Endothelial cell of umbilical vein (primary cell): Measurements from ENCODE around the gene ANAPC2. TPM values are rescaled to one million over a fixed set of nuclear protein-coding genes. Genes with fewer than 3 reads are reported as not detected.

Experiments
- BruUV-seq: library from RNA; stranded (reverse); fragments of 400-500 nt; replicated peaks from 2 replicates; lab custom pipeline; 2021; lab: Mats Ljungman, UMichigan
- CTCF ChIA-PET: fragments of 300-600, 350-600 bp; sonication (Branson Sonifier 250); formaldehyde crosslinking; loops from one replicate; lab custom pipeline; 2021; ENCODE audit warnings: antibody characterized with exemption, inconsistent platforms; lab: Charles Lee
- POLR2A ChIA-PET: fragments of 300-600, 350-600 bp; sonication (Branson Sonifier 250); formaldehyde crosslinking; loops from one replicate; lab custom pipeline; 2021; ENCODE audit warnings: antibody characterized with exemption, inconsistent platforms; lab: Charles Lee
- DNase-seq: peaks from one replicate; pipeline ENCODE4 v3.0.0-alpha.2; 2011; ENCODE audit warnings: low read depth, low spot score
- FAIRE-seq: peaks from 2 replicates; lab custom pipeline; 2011; peaks lifted over from hg19 to GRCh38; lab: Jason Lieb, UNC
- H2AFZ ChIP-seq: 2 replicates; pipeline ENCODE4 v1.6.0; 2012; ENCODE audit warnings: low read depth, low read length, control low read depth, inconsistent platforms
- H3K27ac ChIP-seq: 2 replicates; pipeline ENCODE4 v1.5.1; 2011; ENCODE audit warnings: low read depth, mild to moderate bottlenecking, control low read depth, low read length, moderate library complexity; ENCODE audit not compliant: insufficient read depth
- H3K27me3 ChIP-seq, 2 experiments: 2 replicates each; pipeline versions ENCODE4 v1.6.0 to v1.6.1; 2011; ENCODE audit warnings: low read length in 2 of 2, mixed read lengths in 1 of 2; ENCODE audit not compliant: control insufficient read depth in 2 of 2, insufficient read depth in 2 of 2
- H3K36me3 ChIP-seq, 2 experiments: 2 replicates in 1 of 2; 3 replicates in 1 of 2; pipeline ENCODE4 v1.5.1; 2011; ENCODE audit warnings: low read length in 2 of 2, mild to moderate bottlenecking in 1 of 2, moderate library complexity in 1 of 2; ENCODE audit not compliant: control insufficient read depth in 2 of 2, insufficient read depth in 2 of 2; ENCODE audit errors: extremely low read depth in 1 of 2
- H3K4me1 ChIP-seq: 3 replicates; pipeline ENCODE4 v1.5.1; 2011; ENCODE audit warnings: mild to moderate bottlenecking, low read length; ENCODE audit not compliant: control insufficient read depth, insufficient read depth; ENCODE audit errors: extremely low read depth
- H3K4me2 ChIP-seq: 2 replicates; pipeline ENCODE4 v1.6.1; 2011; ENCODE audit warnings: low read length, control low read depth, mixed read lengths; ENCODE audit not compliant: insufficient read depth
- H3K4me3 ChIP-seq, 3 experiments: fragments of 200-600 bp in 1 of 3; sonication (generic), shearing (Covaris generic) in 1 of 3; replicated peaks in 1 of 3; 2 replicates each; pipeline ENCODE4 v1.5.1; 2011 to 2016; ENCODE audit warnings: control low read depth in 3 of 3, low read length in 3 of 3, mild to moderate bottlenecking in 2 of 3, inconsistent platforms in 1 of 3, low read depth in 1 of 3, moderate library complexity in 1 of 3; ENCODE audit not compliant: insufficient read depth in 1 of 3
- H3K79me2 ChIP-seq: 2 replicates; pipeline ENCODE4 v1.6.0; 2012; ENCODE audit warnings: low read length, inconsistent platforms; ENCODE audit not compliant: control insufficient read depth, insufficient read depth
- H3K9ac ChIP-seq: replicated peaks from 2 replicates; pipeline ENCODE3; 2011; ENCODE audit warnings: low read length, control low read depth; ENCODE audit not compliant: insufficient read depth; ENCODE audit errors: extremely low read depth
- H3K9me1 ChIP-seq: replicated peaks from 3 replicates; pipeline ENCODE4 v1.6.0; 2011; ENCODE audit warnings: mild to moderate bottlenecking, low read length; ENCODE audit not compliant: control insufficient read depth, insufficient read depth; ENCODE audit errors: extremely low read depth
- H3K9me3 ChIP-seq: replicated peaks from 2 replicates; pipeline ENCODE4 v1.5.1; 2012; ENCODE audit warnings: low read length, inconsistent platforms; ENCODE audit not compliant: control insufficient read depth, insufficient read depth
- H4K20me1 ChIP-seq: replicated peaks from 2 replicates; pipeline ENCODE3; 2011; ENCODE audit warnings: mild to moderate bottlenecking, low read length; ENCODE audit not compliant: control insufficient read depth, insufficient read depth; ENCODE audit errors: extremely low read depth
- EZH2 ChIP-seq: IDR thresholded peaks from 2 replicates; pipeline ENCODE4 v1.6.1; 2012; ENCODE audit warnings: borderline replicate concordance, low read depth, mild to moderate bottlenecking, moderate library complexity, low read length, inconsistent platforms; ENCODE audit not compliant: severe bottlenecking
- dilution Hi-C: fragments of 300-500 bp; cut with MboI; formaldehyde crosslinking; loops from one replicate; pipeline ENCODE4 v1.15.0; 2019; ENCODE audit warnings: low sequenced_read_pairs; ENCODE audit not compliant: extremely low pct_ligation_motif_present
- intact Hi-C: fragments of 100-400 bp; cut with micrococcal nuclease; formaldehyde crosslinking; loops from one replicate; pipeline ENCODE4 v1.10.0; 2022
- polyA plus RNA-seq, 4 experiments: library from polyadenylated mRNA; depleted of rRNA in 3 of 4; stranded (reverse) in 3 of 4; unstranded in 1 of 4; fragments of >200 nt; gene quantifications; 2 replicates each; pipeline versions ENCODE4 v1.2.1 to v1.2.3, GENCODE V29; 2011 to 2012; ENCODE audit warnings: missing spikeins in 1 of 4
- total RNA-seq: library from RNA; stranded (reverse); gene quantifications from 2 replicates; pipeline ENCODE4 v1.2.3, GENCODE V29; 2021
- TF ChIP-seq, protein P1 (sequence below), 2 donors: IDR thresholded peaks; 1 replicate in 1 of 2; 2 replicates in 1 of 2; pipeline ENCODE4 v1.5.1; 2011; ENCODE audit warnings: low read length in 2 of 2, mild to moderate bottlenecking in 2 of 2, moderate library complexity in 2 of 2, control low read depth in 1 of 2, inconsistent platforms in 1 of 2, low read depth in 1 of 2; ENCODE audit not compliant: insufficient read depth in 1 of 2; ENCODE audit errors: extremely low read depth in 1 of 2
- TF ChIP-seq, protein P2 (sequence below): IDR thresholded peaks from 2 replicates; pipeline ENCODE4 v1.6.1; 2011; ENCODE audit not compliant: insufficient read depth, insufficient read length

ANAPC2 gene
- total and polyA plus RNA-seq, 2 donors (not counting 3 experiments of a cell fraction or from before 2014, with no cell fraction given) = 44.8 to 69.2 TPM

GRCh38 chr9:137160716-137161557 lies 27.4 kb downstream of the ANAPC2 start:
- peaks cover 12 to 24% of the 10 kb centered on the region in 2 experiments for H3K27me3 ChIP-seq
- no peaks in the 10 kb centered on the region for H3K36me3 ChIP-seq
- no peaks in the 10 kb centered on the region for H4K20me1 ChIP-seq
- no peaks in the 10 kb centered on the region for H3K9me1 ChIP-seq
- POLR2A ChIA-PET = no interaction called here
- H3K9ac ChIP-seq = no peak overlapping the region
- FAIRE-seq = no peak
- H3K4me3 ChIP-seq = no peak overlapping the region
- H3K4me1 ChIP-seq = peaks cover 3% of the 10 kb centered on the region
- peak; percentile 2 for TF ChIP-seq EZH2
- TF ChIP-seq, protein P1, sequence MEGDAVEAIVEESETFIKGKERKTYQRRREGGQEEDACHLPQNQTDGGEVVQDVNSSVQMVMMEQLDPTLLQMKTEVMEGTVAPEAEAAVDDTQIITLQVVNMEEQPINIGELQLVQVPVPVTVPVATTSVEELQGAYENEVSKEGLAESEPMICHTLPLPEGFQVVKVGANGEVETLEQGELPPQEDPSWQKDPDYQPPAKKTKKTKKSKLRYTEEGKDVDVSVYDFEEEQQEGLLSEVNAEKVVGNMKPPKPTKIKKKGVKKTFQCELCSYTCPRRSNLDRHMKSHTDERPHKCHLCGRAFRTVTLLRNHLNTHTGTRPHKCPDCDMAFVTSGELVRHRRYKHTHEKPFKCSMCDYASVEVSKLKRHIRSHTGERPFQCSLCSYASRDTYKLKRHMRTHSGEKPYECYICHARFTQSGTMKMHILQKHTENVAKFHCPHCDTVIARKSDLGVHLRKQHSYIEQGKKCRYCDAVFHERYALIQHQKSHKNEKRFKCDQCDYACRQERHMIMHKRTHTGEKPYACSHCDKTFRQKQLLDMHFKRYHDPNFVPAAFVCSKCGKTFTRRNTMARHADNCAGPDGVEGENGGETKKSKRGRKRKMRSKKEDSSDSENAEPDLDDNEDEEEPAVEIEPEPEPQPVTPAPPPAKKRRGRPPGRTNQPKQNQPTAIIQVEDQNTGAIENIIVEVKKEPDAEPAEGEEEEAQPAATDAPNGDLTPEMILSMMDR (IDR thresholded peaks at IDR 0.05; ENCODE audit: extremely low read depth in 1 of 2, insufficient read depth in 1 of 2, low read depth in 1 of 2, low read length in 2 of 2) = no peak
- H3K27ac ChIP-seq = no peak overlapping the region
- intact Hi-C loops = no loop called here
- no peak for DNase-seq
- no peak overlapping the region for H3K4me2 ChIP-seq
- no TSS peak for BruUV-seq
- CTCF ChIA-PET = no interaction called here
- no peaks in the 10 kb centered on the region for H3K9me3 ChIP-seq
- no peak overlapping the region for H2AFZ ChIP-seq
- dilution Hi-C loops = no loop called here
- no peaks in the 10 kb centered on the region for H3K79me2 ChIP-seq

GRCh38 chr9:137160054-137160425 lies 28.3 kb downstream of the ANAPC2 start:
- FAIRE-seq (no peak), DNase-seq (no peak)
- dilution Hi-C loops = no loop called here
- BruUV-seq = no TSS peak
- Histone ChIP-seq H3K9ac (no peak overlapping the region), H3K36me3 (no peaks in the 10 kb centered on the region), H2AFZ (no peak overlapping the region), H3K4me2 (no peak overlapping the region), H3K27ac (no peak overlapping the region), H3K4me1 (peaks cover 3% of the 10 kb centered on the region), H3K79me2 (no peaks in the 10 kb centered on the region), H4K20me1 (no peaks in the 10 kb centered on the region), H3K9me1 (no peaks in the 10 kb centered on the region), H3K4me3 (no peak overlapping the region), H3K9me3 (no peaks in the 10 kb centered on the region), H3K27me3 (peaks cover 12 to 24% of the 10 kb centered on the region in 2 experiments)
- intact Hi-C loops = no loop called here
- CTCF ChIA-PET = interaction anchor here (1.8 kb wide), 1 partner anchor 16 kb away, joined by 5 read pairs; no protein-coding TSS in a partner anchor
- TF ChIP-seq, protein P2, sequence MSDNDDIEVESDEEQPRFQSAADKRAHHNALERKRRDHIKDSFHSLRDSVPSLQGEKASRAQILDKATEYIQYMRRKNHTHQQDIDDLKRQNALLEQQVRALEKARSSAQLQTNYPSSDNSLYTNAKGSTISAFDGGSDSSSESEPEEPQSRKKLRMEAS = no peak
- TF ChIP-seq EZH2 = peak; percentile 53
- POLR2A ChIA-PET = no interaction called here
